H9 (cell line): Measurements from ENCODE around the gene SDK2. TPM values are rescaled to one million over a fixed set of nuclear protein-coding genes. Genes with fewer than 3 reads are reported as not detected.

Experiments
- DNase-seq: peaks from one replicate; pipeline ENCODE4 v3.0.0-alpha.2; 2017
- H2AFZ ChIP-seq: one replicate; pipeline ENCODE4 v1.6.1; 2013; ENCODE audit warnings: mild to moderate bottlenecking, low read length, control low read depth, moderate library complexity
- H2AK5ac ChIP-seq: 2 replicates; pipeline ENCODE4 v1.6.1; 2013; ENCODE audit warnings: low read length, control low read depth, mixed read lengths; ENCODE audit not compliant: insufficient read length
- H2BK120ac ChIP-seq: one replicate; pipeline ENCODE4 v1.6.1; 2013; ENCODE audit warnings: low read depth, mild to moderate bottlenecking, low read length, control low read depth, inconsistent platforms; ENCODE audit not compliant: poor library complexity, severe bottlenecking
- H2BK12ac ChIP-seq: 2 replicates; pipeline ENCODE4 v1.6.1; 2013; ENCODE audit warnings: low read length, control low read depth, mixed read lengths, low read depth; ENCODE audit not compliant: insufficient read length
- H2BK15ac ChIP-seq: 2 replicates; pipeline ENCODE4 v1.6.1; 2013; ENCODE audit warnings: low read depth, low read length, control low read depth
- H2BK20ac ChIP-seq: one replicate; pipeline ENCODE4 v1.6.1; 2013; ENCODE audit warnings: low read depth, mild to moderate bottlenecking, low read length, control low read depth, inconsistent platforms; ENCODE audit not compliant: poor library complexity, severe bottlenecking
- H2BK5ac ChIP-seq: 2 replicates; pipeline ENCODE4 v1.6.1; 2013; ENCODE audit warnings: low read length, control low read depth, mixed read lengths; ENCODE audit not compliant: insufficient read length
- H3K14ac ChIP-seq: 2 replicates; pipeline ENCODE4 v1.6.1; 2013; ENCODE audit warnings: low read length, control low read depth; ENCODE audit not compliant: insufficient read depth
- H3K18ac ChIP-seq: 2 replicates; pipeline ENCODE4 v1.6.1; 2013; ENCODE audit warnings: low read depth, mild to moderate bottlenecking, mixed read lengths, low read length, control low read depth; ENCODE audit not compliant: insufficient read length
- H3K23ac ChIP-seq: 2 replicates; pipeline ENCODE4 v1.6.1; 2013; ENCODE audit warnings: low read length, control low read depth, mixed read lengths, low read depth; ENCODE audit not compliant: insufficient read length
- H3K23me2 ChIP-seq: 2 replicates; pipeline ENCODE4 v1.6.1; 2013; ENCODE audit warnings: low read depth, mild to moderate bottlenecking, mixed read lengths, low read length, control low read depth; ENCODE audit not compliant: insufficient read length, poor library complexity, severe bottlenecking
- H3K27ac ChIP-seq: 2 replicates; pipeline ENCODE4 v1.5.1; 2013; ENCODE audit warnings: low read length, control low read depth, mixed read lengths, low read depth; ENCODE audit not compliant: insufficient read length
- H3K27me3 ChIP-seq: 2 replicates; pipeline ENCODE4 v1.6.1; 2013; ENCODE audit warnings: low read length, control low read depth, inconsistent platforms; ENCODE audit not compliant: insufficient read depth
- H3K4ac ChIP-seq: 2 replicates; pipeline ENCODE4 v1.6.1; 2013; ENCODE audit warnings: low read depth, mild to moderate bottlenecking, control low read depth, inconsistent platforms, low read length, moderate library complexity
- H3K4me1 ChIP-seq: 2 replicates; pipeline ENCODE4 v1.6.1; 2013; ENCODE audit warnings: low read length, control low read depth, inconsistent platforms; ENCODE audit not compliant: insufficient read depth
- H3K4me2 ChIP-seq: 2 replicates; pipeline ENCODE4 v1.6.1; 2013; ENCODE audit warnings: low read length, control low read depth, mixed read lengths; ENCODE audit not compliant: insufficient read length, insufficient read depth
- H3K56ac ChIP-seq: 2 replicates; pipeline ENCODE4 v1.6.1; 2013; ENCODE audit warnings: low read depth, mild to moderate bottlenecking, mixed read lengths, low read length, control low read depth; ENCODE audit not compliant: insufficient read length
- H3K79me1 ChIP-seq: 2 replicates; pipeline ENCODE4 v1.6.1; 2013; ENCODE audit warnings: low read depth, mild to moderate bottlenecking, moderate library complexity, low read length, control low read depth, inconsistent platforms; ENCODE audit not compliant: insufficient read depth, poor library complexity, severe bottlenecking
- H3K79me2 ChIP-seq: 2 replicates; pipeline ENCODE4 v1.6.1; 2013; ENCODE audit warnings: low read length, control low read depth, inconsistent platforms; ENCODE audit not compliant: insufficient read depth
- H3K9ac ChIP-seq: 2 replicates; pipeline ENCODE4 v1.6.1; 2013; ENCODE audit warnings: low read length, control low read depth, mixed read lengths; ENCODE audit not compliant: insufficient read length; ENCODE audit errors: extremely low read depth
- H3K9me3 ChIP-seq: one replicate; pipeline ENCODE4 v1.6.1; 2013; ENCODE audit warnings: low read depth, low read length, inconsistent platforms; ENCODE audit not compliant: control insufficient read depth
- H3T11ph ChIP-seq: one replicate; pipeline ENCODE4 v1.6.1; 2013; ENCODE audit warnings: mild to moderate bottlenecking, low read length, control low read depth, inconsistent platforms
- H4K20me1 ChIP-seq: one replicate; pipeline ENCODE4 v1.6.1; 2013; ENCODE audit not compliant: control insufficient read depth, insufficient read length, insufficient read depth
- H4K5ac ChIP-seq: 2 replicates; pipeline ENCODE4 v1.6.1; 2013; ENCODE audit warnings: low read depth, mild to moderate bottlenecking, mixed read lengths, low read length, control low read depth; ENCODE audit not compliant: insufficient read length
- H4K8ac ChIP-seq: replicated peaks from 2 replicates; pipeline ENCODE4 v1.6.1; 2013; ENCODE audit warnings: low read length, control low read depth, mixed read lengths, low read depth; ENCODE audit not compliant: insufficient read length
- H4K91ac ChIP-seq: 2 replicates; pipeline ENCODE4 v1.6.1; 2013; ENCODE audit warnings: low read depth, mild to moderate bottlenecking, moderate library complexity, mixed read lengths, low read length, control low read depth; ENCODE audit not compliant: insufficient read length
- H3K27ac Mint-ChIP-seq, 3 experiments: 2 replicates in 2 of 3; 3 replicates in 1 of 3; pipeline ENCODE4 v1.8.0; 2020 to 2021; ENCODE audit warnings: mixed read lengths in 3 of 3, mild to moderate bottlenecking in 1 of 3, moderate library complexity in 1 of 3
- H3K27me3 Mint-ChIP-seq: 2 replicates; pipeline ENCODE4 v1.8.0; 2021; ENCODE audit warnings: low read depth, mild to moderate bottlenecking, moderate library complexity, mixed read lengths
- H3K36me3 Mint-ChIP-seq, 3 experiments: 2 replicates in 2 of 3; 3 replicates in 1 of 3; pipeline ENCODE4 v1.8.0; 2020 to 2021; ENCODE audit warnings: low read depth in 3 of 3, mixed read lengths in 3 of 3; ENCODE audit not compliant: insufficient read depth in 1 of 3
- H3K4me1 Mint-ChIP-seq, 2 experiments: 2 replicates each; pipeline ENCODE4 v1.8.0; 2020; ENCODE audit warnings: mixed read lengths in 2 of 2
- H3K4me3 Mint-ChIP-seq, 2 experiments: 2 replicates in 1 of 2; 3 replicates in 1 of 2; pipeline ENCODE4 v1.8.0; 2020 to 2021; ENCODE audit warnings: mild to moderate bottlenecking in 2 of 2, mixed read lengths in 2 of 2, moderate library complexity in 1 of 2
- H3K9me3 Mint-ChIP-seq, 2 experiments: 2 replicates in 1 of 2; 3 replicates in 1 of 2; pipeline ENCODE4 v1.8.0; 2020; ENCODE audit warnings: mild to moderate bottlenecking in 2 of 2, mixed read lengths in 2 of 2, moderate library complexity in 1 of 2
- WGBS: extraction: QIAGEN DNeasy Blood & Tissue Kit; methylation state at CpG from one replicate; pipeline ENCODE4 v1.1.7; 2013; ENCODE audit warnings: missing lambda C conversion rate, low lambda C conversion rate, mixed read lengths; ENCODE audit not compliant: insufficient read length; ENCODE audit errors: extremely low coverage; 5-methylcytosine and 5-hydroxymethylcytosine counted together
- total RNA-seq: library from RNA; stranded (reverse); gene quantifications from 2 replicates; pipeline ENCODE4 v1.2.1, GENCODE V29; 2021
- TF ChIP-seq, protein P1 (sequence below): fragments of 200-600 bp; sonication (generic); conservative IDR thresholded peaks from 3 replicates; pipeline ENCODE4 v1.8.0; 2021; ENCODE audit warnings: antibody characterized with exemption, mild to moderate bottlenecking

SDK2 gene
- total RNA-seq, 1 experiment from 2014 or later, result 9.1 TPM

GRCh38 chr17:73327676-73328075 is 316.6 kb downstream of the SDK2 start:
- no peak overlapping the region for H3K4me3 Mint-ChIP-seq
- H4K20me1 ChIP-seq, result no peaks in the 10 kb centered on the region

More at GRCh38 chr17:73327676-73328075, 316.6 kb downstream of the SDK2 start:
- Histone ChIP-seq H3K9ac (no peak overlapping the region), H3K79me1 (no peaks in the 10 kb centered on the region), H2AFZ (no peak overlapping the region), H3K4me2 (no peak overlapping the region), H2BK20ac (no peak overlapping the region), H3K23ac (no peak overlapping the region), H2BK5ac (no peak overlapping the region), H3K79me2 (no peaks in the 10 kb centered on the region), H3K4me1 (peaks cover 8% of the 10 kb centered on the region; the same call in 1 of the 2 replicates), H2AK5ac (no peak overlapping the region), H4K91ac (no peak overlapping the region), H4K5ac (no peak overlapping the region), H3K18ac (no peak overlapping the region), H3K27ac (no peak overlapping the region), H4K8ac (no peak overlapping the region), H3T11ph (no peak overlapping the region), H3K23me2 (no peaks in the 10 kb centered on the region), H3K14ac (no peak overlapping the region), H3K56ac (no peak overlapping the region), H3K9me3 (no peaks in the 10 kb centered on the region), H2BK120ac (no peak overlapping the region), H3K27me3 (no peaks in the 10 kb centered on the region), H2BK12ac (no peak overlapping the region), H3K4ac (no peak overlapping the region), H2BK15ac (no peak overlapping the region)
- Mint-ChIP-seq H3K27me3 (peaks cover 7% of the 10 kb centered on the region), H3K4me1 (peaks cover 26 to 29% of the 10 kb centered on the region in 2 experiments), H3K27ac (no peak overlapping the region), H3K36me3 (no peaks in the 10 kb centered on the region), H3K9me3 (no peaks in the 10 kb centered on the region)
- DNase-seq, result no peak
- TF ChIP-seq, protein P1, sequence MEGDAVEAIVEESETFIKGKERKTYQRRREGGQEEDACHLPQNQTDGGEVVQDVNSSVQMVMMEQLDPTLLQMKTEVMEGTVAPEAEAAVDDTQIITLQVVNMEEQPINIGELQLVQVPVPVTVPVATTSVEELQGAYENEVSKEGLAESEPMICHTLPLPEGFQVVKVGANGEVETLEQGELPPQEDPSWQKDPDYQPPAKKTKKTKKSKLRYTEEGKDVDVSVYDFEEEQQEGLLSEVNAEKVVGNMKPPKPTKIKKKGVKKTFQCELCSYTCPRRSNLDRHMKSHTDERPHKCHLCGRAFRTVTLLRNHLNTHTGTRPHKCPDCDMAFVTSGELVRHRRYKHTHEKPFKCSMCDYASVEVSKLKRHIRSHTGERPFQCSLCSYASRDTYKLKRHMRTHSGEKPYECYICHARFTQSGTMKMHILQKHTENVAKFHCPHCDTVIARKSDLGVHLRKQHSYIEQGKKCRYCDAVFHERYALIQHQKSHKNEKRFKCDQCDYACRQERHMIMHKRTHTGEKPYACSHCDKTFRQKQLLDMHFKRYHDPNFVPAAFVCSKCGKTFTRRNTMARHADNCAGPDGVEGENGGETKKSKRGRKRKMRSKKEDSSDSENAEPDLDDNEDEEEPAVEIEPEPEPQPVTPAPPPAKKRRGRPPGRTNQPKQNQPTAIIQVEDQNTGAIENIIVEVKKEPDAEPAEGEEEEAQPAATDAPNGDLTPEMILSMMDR, result no peak
- WGBS, result no CpG with 5 or more reads among the region's 7 CpGs
